H54 (cell line): Measurements from ENCODE around the gene ADAMTS8.

Source experiments
- DNase-seq: peaks from one replicate; pipeline ENCODE4 v3.0.0; 2011; ENCODE audit warnings: low spot score, mixed read lengths; ENCODE audit not compliant: insufficient read length
- FAIRE-seq: peaks from 3 replicates; lab custom pipeline; 2011; peaks lifted over from hg19 to GRCh38; lab: Jason Lieb, UNC
- POLR2A ChIP-seq: IDR thresholded peaks from 2 replicates; pipeline ENCODE4 v1.6.1; 2011; ENCODE audit warnings: low read depth, mild to moderate bottlenecking, low read length

Gene ADAMTS8

DNA sequence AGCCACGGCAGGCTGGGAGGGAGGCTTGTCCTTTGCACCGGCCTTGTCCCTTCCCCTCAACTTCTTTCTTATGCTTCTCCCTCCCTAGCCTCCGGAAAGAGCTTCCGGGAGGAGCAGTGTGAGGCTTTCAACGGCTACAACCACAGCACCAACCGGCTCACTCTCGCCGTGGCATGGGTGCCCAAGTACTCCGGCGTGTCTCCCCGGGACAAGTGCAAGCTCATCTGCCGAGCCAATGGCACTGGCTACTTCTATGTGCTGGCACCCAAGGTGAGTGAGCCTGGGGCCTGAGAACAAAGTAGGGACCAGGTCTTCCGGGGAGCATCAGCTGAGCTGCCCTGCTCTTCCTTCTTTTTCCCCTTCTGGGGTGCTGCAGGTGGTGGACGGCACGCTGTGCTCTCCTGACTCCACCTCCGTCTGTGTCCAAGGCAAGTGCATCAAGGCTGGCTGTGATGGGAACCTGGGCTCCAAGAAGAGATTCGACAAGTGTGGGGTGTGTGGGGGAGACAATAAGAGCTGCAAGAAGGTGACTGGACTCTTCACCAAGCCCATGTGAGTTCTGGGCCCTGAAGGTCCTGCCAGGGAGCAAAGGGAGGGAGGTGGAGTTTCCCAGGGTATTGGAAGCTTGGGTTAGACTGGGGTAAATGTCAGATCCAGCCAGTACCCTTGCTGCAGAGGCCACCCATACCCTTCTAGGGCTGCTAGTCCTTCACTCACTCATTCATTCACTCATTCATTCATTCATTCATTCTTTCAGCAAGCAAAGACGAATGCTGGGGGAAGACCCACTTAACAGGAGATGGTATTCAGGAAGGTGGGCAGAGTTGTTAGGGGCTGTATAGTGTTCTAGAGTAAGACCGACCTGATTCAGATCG lies 42.7 kb upstream of the ADAMTS8 start:
- no peak for DNase-seq
- TF ChIP-seq POLR2A, result no peak
- no peak for FAIRE-seq

DNA sequence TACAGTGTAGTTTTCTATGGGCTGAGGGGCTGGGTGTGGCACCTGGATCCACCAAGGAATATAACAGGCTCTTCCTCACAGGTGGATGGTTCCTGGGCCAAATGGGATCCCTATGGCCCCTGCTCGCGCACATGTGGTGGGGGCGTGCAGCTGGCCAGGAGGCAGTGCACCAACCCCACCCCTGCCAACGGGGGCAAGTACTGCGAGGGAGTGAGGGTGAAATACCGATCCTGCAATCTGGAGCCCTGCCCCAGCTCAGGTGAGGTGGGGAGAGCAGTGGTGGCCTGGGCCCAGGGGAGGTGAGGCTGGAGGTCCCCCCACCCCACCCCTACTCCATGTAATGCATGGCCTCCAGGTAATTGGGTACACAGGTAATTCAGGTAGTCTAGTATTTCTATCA lies 40.8 kb upstream of the ADAMTS8 start:
- FAIRE-seq, result no peak
- no peak for TF ChIP-seq POLR2A
- DNase-seq, result no peak

DNA sequence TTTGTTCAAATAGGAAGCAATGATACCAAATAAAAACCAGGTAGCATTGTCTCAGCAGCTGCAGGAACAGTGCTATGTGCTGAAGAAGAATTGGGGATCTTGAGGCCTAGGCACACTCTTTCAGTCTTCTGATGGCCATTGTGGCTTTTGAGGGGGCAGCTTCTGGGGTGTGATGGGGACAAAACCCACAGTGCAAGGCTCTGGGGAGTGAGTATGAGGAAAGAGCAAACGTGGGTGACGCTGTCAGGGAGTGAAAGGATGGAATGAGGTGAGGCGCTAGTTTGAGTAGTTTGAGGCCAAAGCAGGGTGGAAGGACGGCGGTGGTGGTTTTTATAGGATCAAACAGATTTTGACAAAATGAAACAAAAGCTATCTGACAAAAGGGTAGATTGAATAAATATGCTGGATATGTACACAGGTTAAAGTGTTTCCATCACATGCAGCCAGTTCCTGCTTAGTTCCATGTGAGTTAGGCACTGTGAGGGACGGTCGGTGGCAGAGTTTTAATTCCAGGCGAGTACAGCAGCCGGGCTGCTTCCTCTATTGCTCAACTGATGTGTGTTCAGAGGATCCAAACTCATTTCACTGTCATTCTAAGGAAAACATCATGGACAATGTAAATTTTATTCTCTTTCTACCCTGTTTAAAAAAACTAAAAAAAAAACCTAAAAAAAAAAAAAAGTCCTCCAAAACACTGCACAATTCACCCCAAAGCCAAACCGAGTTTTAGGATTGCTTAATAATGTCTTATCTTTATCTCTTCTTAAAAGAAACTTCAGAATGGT lies 38.9 kb upstream of the ADAMTS8 start:
- TF ChIP-seq POLR2A, result no peak
- no peak for FAIRE-seq
- no peak for DNase-seq

GRCh38 chr11:130465263-130465662 lies 36.9 kb upstream of the ADAMTS8 start:
- TF ChIP-seq POLR2A, result no peak
- FAIRE-seq (no peak), DNase-seq (no peak)

DNA sequence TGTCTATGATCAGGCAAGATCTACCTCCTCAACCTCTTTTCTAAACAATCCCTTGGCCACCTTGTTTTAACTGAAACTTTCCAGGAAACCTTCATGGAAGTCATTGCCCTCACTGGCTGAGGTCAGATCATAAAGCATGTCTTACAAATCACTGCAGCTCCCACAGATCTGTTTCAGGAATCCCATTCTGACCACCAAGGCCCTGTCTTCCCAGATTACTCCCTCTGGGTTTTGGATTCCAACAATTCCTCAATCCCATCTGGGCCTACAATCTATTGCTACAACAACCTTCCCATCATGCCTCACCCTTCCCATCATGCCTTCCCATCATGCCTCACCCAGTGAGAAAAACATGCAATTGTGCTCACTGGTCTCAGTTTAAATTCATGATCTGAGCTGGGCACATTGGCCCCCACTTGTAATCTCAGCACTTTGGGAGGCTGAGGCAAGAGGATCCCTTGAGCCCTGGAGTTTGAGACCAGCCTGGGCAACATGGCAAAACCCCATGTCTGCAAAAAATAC lies 35.9 kb upstream of the ADAMTS8 start:
- FAIRE-seq (no peak), DNase-seq (no peak)
- TF ChIP-seq POLR2A, result no peak

GRCh38 chr11:130462931-130463330 lies 34.5 kb upstream of the ADAMTS8 start:
- FAIRE-seq (no peak), DNase-seq (no peak)
- TF ChIP-seq POLR2A, result no peak

DNA sequence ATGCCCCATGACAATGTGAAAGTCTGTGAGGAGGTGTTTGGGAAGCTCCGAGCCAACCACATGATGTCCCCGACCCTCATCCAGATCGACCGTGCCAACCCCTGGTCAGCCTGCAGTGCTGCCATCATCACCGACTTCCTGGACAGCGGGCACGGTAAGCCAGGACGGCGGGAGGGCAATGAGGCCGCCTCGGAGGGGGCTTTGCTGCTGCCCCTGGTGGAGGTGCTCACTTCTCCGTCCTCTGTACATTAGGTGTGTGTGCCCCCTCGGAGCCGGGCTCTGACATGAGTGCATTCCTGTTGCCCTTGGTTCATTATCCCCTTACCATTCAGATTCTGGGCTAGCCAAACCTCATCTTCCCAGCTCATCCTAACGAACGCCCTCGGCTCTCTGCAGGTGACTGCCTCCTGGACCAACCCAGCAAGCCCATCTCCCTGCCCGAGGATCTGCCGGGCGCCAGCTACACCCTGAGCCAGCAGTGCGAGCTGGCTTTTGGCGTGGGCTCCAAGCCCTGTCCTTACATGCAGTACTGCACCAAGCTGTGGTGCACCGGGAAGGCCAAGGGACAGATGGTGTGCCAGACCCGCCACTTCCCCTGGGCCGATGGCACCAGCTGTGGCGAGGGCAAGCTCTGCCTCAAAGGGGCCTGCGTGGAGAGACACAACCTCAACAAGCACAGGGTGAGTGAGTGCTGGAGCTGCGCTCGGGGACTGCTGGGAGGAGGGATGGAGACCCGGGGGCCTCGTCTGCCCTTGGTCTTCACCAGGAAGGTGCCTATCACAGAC lies 33.9 kb upstream of the ADAMTS8 start:
- FAIRE-seq (no peak), DNase-seq (no peak)
- TF ChIP-seq POLR2A, result no peak

GRCh38 chr11:130459521-130459920 lies 31.1 kb upstream of the ADAMTS8 start:
- DNase-seq (no peak), FAIRE-seq (no peak)
- TF ChIP-seq POLR2A, result no peak

DNA sequence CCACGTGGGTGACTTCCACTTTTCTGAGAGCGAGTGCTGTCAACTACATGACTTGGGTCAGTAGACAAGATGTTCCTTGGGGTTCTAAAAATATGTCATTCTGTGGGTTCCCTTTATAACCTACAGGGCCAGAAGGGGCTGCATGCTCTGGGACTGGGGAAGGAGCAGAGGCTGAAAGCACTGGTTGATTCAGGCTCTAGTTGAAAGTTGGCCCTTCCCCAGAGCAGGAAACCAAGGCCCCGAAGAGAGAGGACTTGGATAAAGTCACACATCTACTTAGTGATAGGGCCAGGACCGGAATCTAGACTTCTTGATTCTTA lies 30.0 kb upstream of the ADAMTS8 start:
- no peak for DNase-seq
- FAIRE-seq, result no peak
- TF ChIP-seq POLR2A, result no peak

DNA sequence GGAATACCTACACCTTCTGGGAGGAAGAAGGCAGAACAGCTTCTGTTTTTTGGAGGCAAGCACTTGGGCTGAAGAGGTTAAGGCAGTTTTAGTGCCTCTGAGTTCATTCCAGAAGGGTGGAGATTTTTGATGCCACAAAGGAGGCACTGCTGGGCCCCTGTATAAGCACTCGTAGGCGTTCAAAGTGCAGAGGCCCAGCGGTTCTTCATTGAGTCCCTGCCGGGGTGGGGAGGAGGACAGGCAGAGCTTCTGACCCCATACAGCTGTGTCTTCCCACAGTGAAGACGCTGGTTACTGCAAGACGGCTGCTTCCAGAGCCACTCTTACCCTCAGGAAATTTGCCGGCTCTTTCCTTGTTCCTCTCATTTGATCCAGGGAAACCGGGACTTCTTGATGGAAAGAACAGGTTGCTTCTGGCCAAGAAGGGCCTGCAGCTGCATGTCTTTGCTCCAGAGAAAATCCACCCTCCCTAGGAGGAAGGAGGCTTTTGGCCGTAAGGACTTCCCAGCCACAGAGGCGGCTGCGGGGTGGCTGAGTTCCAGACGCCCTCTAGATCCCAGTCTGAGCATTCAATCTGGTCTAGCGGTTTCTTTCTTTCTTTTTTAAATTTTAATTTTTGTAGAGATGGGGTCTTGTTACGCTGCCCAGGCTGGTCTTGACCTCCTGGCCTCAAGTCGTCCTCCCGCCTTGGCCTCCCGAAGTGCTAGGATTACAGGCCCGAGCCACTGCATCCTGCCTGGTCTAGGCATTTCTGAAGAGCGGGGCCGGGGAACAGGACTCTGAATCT lies 29.4 kb upstream of the ADAMTS8 start:
- DNase-seq, result no peak
- no peak for FAIRE-seq
- no peak for TF ChIP-seq POLR2A

GRCh38 chr11:130456286-130456685 lies 27.9 kb upstream of the ADAMTS8 start:
- no peak for TF ChIP-seq POLR2A
- no peak for DNase-seq
- no peak for FAIRE-seq

GRCh38 chr11:130455483-130456127 lies 27.2 kb upstream of the ADAMTS8 start:
- FAIRE-seq (no peak), DNase-seq (no peak)
- no peak for TF ChIP-seq POLR2A

GRCh38 chr11:130454491-130455252 lies 26.3 kb upstream of the ADAMTS8 start:
- TF ChIP-seq POLR2A, result no peak
- DNase-seq (no peak), FAIRE-seq (no peak)
